Superior temporal gyrus (tissue), 1 donor: ENCODE results near the gene NKAPD1.
"Not testable (repeated sequence)": the region's sequence is repeated elsewhere in the genome, so short reads cannot be mapped to it uniquely, and the experiment has no call there.

ENCODE experiments used
- DNase-seq: peaks from one replicate; pipeline ENCODE4 v3.0.0-alpha.2; 2016; ENCODE audit errors: extremely low spot score

Gene NKAPD1

GRCh38 chr11:112073941-112074811, at the start of gene NKAPD1, which contains the start of gene PIH1D2:
NKAPD1 (plus strand) TSS chr11:112074299; CDS start chr11:112075575, 1,276 bp downstream.
PIH1D2 (minus strand) TSS chr11:112074017; CDS start chr11:112073174, 843 bp downstream.
- DNase-seq = peak; percentile 95

- peak; percentile 84 for DNase-seq
Observed at GRCh38 chr11:112024773-112025678, 49.1 kb upstream of the NKAPD1 start, which contains the start of gene DLAT. DLAT (plus strand) TSS chr11:112025408; CDS start chr11:112025473, 65 bp downstream.

GRCh38 chr11:112025707-112026106, 48.4 kb upstream of the NKAPD1 start:
- no peak for DNase-seq

- not testable (repeated sequence) for DNase-seq
Observed at GRCh38 chr11:112026784-112027410, 47.2 kb upstream of the NKAPD1 start.

- no peak for DNase-seq
Observed at GRCh38 chr11:112029460-112029859, 44.6 kb upstream of the NKAPD1 start.

GRCh38 chr11:112033902-112034301, 40.2 kb upstream of the NKAPD1 start:
- no peak for DNase-seq

- no peak for DNase-seq
Observed at GRCh38 chr11:112037527-112037926, 36.6 kb upstream of the NKAPD1 start.

GRCh38 chr11:112042161-112042960, 31.7 kb upstream of the NKAPD1 start:
- DNase-seq = no peak

GRCh38 chr11:112042961-112043304, 31.2 kb upstream of the NKAPD1 start:
- no peak for DNase-seq

- no peak for DNase-seq
Observed at GRCh38 chr11:112044961-112045360, 29.1 kb upstream of the NKAPD1 start.

- not testable (repeated sequence) for DNase-seq
Observed at GRCh38 chr11:112046647-112047046, 27.5 kb upstream of the NKAPD1 start.

GRCh38 chr11:112048256-112048655, 25.8 kb upstream of the NKAPD1 start:
- DNase-seq = not testable (repeated sequence)

- DNase-seq = no peak
Observed at GRCh38 chr11:112049777-112050176, 24.3 kb upstream of the NKAPD1 start.

GRCh38 chr11:112050721-112051120, 23.4 kb upstream of the NKAPD1 start:
- DNase-seq = no peak

GRCh38 chr11:112051768-112052167, 22.3 kb upstream of the NKAPD1 start:
- DNase-seq = no peak

GRCh38 chr11:112057170-112057569, 16.9 kb upstream of the NKAPD1 start:
- no peak for DNase-seq

GRCh38 chr11:112058103-112058502, 16.0 kb upstream of the NKAPD1 start:
- DNase-seq = no peak

- DNase-seq = no peak
Observed at GRCh38 chr11:112062923-112063322, 11.2 kb upstream of the NKAPD1 start.

GRCh38 chr11:112082729-112083128, 8.6 kb downstream of the NKAPD1 start:
- no peak for DNase-seq

- no peak for DNase-seq
Observed at GRCh38 chr11:112085822-112086421, 11.8 kb downstream of the NKAPD1 start.
